GM21447 (cell line): Measurements from ENCODE around the gene COQ2.
"Not testable (repeated sequence)": the region's sequence is repeated elsewhere in the genome, so short reads cannot be mapped to it uniquely, and the experiment has no call there.

Experiments
- ATAC-seq: cut with Tn5 transposase; IDR thresholded peaks from one replicate; pipeline ENCODE4 v1.9.1; 2021; ENCODE audit not compliant: unreplicated experiment

The COQ2 gene, protein sequence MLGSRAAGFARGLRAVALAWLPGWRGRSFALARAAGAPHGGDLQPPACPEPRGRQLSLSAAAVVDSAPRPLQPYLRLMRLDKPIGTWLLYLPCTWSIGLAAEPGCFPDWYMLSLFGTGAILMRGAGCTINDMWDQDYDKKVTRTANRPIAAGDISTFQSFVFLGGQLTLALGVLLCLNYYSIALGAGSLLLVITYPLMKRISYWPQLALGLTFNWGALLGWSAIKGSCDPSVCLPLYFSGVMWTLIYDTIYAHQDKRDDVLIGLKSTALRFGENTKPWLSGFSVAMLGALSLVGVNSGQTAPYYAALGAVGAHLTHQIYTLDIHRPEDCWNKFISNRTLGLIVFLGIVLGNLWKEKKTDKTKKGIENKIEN

DNA sequence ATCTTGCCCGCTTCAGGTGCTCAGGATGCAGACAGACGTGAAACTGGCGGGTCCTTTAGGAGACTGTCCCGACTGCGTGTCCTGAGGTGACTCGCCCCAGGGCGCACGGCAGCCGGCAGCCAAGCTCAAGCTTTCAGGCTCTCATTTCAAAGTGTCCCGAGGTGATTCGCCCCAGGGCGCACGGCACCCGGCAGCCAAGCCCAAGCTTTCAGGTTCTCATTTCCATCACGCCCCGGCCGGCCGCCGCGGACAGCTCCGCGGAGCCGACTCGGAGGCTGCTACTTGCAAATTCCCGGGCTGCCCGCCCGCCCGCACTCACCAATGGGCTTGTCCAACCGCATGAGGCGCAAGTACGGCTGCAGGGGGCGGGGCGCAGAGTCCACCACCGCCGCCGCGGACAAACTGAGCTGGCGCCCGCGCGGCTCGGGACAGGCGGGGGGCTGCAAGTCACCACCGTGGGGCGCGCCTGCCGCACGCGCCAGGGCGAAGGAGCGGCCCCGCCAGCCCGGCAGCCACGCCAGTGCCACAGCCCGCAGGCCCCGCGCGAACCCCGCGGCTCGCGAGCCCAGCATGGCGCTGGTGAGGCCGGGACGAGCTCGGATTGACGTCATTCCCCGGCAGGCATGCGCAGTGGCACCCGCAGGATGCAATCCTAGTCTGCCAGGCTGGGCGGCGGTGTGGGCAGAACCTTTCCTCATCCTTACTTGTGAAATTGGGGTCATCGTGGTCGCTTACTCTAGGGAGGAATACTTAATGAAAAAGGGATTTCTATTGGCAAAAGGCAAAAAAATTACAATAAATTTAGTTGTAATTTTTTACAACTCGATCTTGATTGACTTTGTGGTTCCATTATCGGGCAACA, at the start of gene COQ2:
TSS of gene COQ2 (minus strand) at position 606 of the 862 bp plus-strand sequence. CDS start at position 572, 34 bp downstream.
- ATAC-seq = peak; percentile 83

- ATAC-seq = no peak
These were observed 47.4 kb upstream of the COQ2 start for GRCh38 chr4:83331956-83332355.

- ATAC-seq = no peak
These were observed 45.0 kb upstream of the COQ2 start for GRCh38 chr4:83329521-83330110.

- ATAC-seq = no peak
These were observed 44.1 kb upstream of the COQ2 start for GRCh38 chr4:83328521-83329187.

GRCh38 chr4:83326546-83326945, 41.9 kb upstream of the COQ2 start:
- ATAC-seq = no peak

GRCh38 chr4:83325306-83325705, 40.7 kb upstream of the COQ2 start:
- not testable (repeated sequence) for ATAC-seq

DNA sequence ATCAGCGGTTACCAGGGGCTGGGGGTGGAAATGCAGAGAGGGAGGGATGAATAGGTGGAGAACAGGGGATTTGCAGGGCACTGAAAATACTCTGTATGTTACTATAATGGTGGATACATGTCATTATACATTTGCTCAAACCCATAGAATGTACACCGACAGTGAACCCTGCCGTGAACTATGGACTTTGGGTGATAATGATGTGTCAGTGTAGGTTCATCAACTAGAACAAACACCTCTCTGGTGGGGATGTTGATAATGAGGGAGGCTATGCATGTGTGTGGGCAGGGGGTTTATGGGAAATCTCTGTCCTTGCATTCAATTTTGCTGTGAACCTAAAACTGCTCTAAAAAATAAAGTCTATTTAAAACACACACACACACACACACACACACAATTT, 38.5 kb upstream of the COQ2 start:
- no peak for ATAC-seq

DNA sequence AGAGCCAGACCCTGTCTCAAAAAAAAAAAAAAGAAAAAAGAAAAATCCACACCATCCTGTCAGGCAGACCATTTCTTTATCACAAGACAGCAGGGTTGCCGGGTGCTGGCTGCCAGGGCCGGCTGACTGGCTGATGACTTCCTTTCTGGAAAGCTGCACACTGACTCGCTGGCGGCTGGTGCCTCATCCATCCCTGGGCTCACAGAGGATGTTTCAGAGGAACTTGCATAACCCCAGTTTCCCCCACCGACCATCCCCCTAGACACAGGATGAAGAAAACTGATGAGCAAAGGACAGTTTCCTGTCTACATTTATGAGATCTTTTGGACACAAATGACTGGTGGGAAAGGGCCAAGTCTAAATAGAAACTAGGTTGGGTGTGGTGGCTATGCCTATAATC, 36.0 kb upstream of the COQ2 start:
- peak; percentile 60 for ATAC-seq

DNA sequence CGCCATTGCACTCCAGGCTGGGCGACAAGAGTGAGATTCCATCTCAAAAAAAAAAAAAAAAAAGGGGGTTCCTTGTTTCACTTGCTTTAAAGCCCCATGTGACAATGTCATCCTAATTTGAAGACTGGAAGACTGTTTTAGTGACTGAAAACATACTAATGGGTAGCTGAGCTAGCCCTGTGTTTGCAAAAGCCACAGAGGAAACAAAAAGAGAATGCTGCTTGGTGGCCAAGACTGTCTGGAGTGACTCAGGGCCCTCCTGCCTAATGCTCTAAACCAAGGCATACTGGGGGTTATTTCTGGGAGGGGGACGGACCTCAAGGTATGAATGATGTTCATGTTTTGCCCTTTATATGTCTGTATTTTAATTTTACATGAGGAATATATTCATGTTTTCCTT, 34.1 kb upstream of the COQ2 start:
- ATAC-seq = no peak

GRCh38 chr4:83317671-83318070, 33.1 kb upstream of the COQ2 start:
- ATAC-seq = no peak

- ATAC-seq = no peak
These were observed 32.0 kb upstream of the COQ2 start for GRCh38 chr4:83316459-83317165.

DNA sequence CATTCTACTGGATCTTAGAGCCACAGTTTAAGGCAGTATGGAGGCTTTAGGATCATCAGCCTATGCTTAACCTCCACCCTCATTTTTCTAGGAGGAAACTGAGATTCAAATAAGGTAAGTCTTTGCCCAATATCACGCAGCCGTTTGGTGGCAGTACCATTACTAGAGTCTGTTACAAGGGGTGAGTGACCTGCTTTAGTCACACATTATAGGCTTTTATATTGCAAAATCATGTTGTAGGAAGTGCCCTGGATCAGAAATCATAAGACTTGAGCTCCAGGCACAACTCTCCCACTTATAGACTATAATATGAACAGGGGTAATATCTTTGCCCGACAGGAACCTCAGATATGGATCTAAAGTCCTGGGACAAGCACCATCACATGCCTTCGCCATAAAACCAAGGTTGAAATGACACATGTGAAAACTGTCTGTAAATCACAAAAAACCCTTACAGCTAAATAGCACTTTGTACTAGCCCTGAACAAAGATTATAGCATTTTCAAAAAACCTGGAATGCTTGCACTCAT, 30.8 kb upstream of the COQ2 start:
- no peak for ATAC-seq

- no peak for ATAC-seq
These were observed 24.1 kb upstream of the COQ2 start for GRCh38 chr4:83308672-83309071.

- ATAC-seq = no peak
These were observed 23.3 kb upstream of the COQ2 start for GRCh38 chr4:83307920-83308319.

GRCh38 chr4:83305187-83305586, 20.6 kb upstream of the COQ2 start:
- ATAC-seq = no peak

DNA sequence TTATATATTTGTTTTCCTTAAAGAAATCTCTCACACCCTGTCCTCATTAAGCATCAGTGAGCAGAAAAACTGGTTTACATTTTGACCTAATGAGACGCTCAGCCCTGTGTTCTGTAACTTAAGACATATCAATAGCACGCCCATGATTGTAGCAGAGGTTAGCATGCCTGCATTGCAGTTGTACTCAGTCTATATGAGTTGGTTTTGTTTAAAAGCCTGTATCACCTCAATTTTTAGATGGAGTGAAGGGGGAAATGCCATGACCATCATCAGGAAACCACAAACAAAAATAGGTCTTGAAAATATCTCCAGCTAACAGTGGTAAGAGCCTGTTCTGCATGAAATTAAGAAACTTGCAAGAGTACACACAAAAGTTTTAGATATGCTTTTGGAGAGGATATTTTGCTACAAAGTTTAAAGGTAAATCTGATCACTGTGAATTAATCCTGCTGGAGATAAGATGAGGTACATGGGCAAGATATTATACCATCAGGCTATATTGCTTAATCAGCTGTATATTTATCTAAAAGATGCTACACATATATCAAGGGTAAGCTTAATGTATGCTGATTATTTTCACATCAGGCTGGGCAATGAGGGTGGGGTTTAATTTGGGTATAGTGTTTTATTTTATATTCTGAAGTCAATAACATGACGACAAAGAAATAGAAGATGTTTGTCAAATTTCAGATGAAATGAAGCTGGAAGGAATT, 13.1 kb upstream of the COQ2 start:
- ATAC-seq = no peak

DNA sequence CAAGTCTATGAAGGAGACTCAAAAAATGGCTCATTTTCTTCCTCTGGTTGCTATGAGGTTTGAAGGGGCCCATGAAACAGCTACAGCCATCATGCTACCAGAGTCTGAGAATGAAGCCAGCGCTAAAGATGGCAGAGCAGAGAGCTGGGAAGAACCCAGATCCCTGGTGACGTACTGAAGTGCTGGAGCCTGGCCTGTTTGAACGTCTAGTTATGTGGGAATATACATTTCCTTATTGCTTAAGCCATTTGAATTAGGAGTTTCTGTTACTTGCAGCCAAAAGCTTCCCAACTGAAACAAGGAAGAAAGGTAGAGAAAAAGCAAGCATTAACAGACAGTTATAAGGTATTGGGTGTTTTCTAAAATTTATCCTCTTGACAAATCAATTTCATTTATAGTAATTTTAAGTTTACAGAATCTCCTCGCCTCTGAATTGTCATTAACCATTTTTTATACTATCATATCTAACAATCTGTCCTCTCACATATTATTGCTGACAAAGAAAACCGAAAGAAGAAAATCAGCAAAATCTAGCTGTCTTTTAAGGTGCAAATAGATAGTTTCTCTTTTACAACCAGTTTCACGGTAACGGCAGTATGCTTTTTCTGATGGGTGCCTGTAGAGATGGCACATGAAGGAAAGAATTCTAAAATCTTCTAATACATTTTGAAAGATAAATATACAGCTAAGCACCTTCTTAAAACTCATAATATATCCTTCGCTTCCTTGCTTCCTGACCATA, 8.9 kb upstream of the COQ2 start:
- ATAC-seq = no peak

- not testable (repeated sequence) for ATAC-seq
These were observed 5.6 kb upstream of the COQ2 start for GRCh38 chr4:83290059-83290774.
